GM19043 (cell line): ENCODE data around the gene POP7.

Experiments
- ATAC-seq: cut with Tn5 transposase; IDR thresholded peaks from one replicate; pipeline ENCODE4 v1.9.1; 2021; ENCODE audit warnings: low read depth; ENCODE audit not compliant: unreplicated experiment

The POP7 gene

GRCh38 chr7:100678291-100678984 is 27.5 kb upstream of the POP7 start:
- ATAC-seq = no peak

DNA sequence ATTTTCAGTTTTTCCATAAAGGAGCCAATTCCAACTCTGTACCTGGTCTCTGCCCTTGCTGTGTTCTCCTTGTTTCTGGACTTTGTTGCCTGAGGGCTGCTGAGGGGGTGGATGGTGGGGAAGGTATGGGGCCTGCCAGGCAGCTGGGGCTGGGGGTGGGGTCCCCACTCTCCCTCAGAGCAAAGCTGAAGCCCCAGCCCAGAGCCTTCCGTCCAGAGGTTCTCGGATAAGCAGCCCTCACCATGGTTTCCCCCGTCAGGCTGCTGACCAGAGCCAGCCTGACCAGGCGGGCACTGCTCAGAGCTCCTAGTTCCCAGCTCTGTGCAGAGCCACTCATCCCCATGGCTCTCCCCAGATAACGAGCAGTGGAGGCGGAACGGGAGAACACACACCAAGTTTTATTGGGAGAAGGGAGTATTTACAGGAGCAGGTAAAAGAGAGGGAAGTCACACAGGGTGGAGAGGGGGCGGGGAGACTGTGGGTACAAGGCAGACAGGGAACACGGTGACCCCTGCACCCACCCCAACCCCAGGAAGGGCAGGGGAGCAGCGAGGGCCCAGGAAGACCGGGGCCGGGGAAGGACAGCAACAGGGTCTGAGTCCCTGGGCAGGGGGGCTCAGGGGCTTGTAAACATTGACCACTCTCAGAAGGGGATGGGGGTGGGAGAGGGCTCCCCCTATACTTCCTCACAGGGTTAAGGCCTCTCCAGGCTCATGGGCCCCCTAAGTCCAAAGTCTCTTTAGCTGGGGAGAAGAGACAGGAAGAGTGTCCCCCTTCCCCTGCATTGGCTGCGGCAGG is 26.6 kb upstream of the POP7 start:
- no peak for ATAC-seq

- no peak for ATAC-seq
These were observed 25.9 kb upstream of the POP7 start for GRCh38 chr7:100679927-100680575.

DNA sequence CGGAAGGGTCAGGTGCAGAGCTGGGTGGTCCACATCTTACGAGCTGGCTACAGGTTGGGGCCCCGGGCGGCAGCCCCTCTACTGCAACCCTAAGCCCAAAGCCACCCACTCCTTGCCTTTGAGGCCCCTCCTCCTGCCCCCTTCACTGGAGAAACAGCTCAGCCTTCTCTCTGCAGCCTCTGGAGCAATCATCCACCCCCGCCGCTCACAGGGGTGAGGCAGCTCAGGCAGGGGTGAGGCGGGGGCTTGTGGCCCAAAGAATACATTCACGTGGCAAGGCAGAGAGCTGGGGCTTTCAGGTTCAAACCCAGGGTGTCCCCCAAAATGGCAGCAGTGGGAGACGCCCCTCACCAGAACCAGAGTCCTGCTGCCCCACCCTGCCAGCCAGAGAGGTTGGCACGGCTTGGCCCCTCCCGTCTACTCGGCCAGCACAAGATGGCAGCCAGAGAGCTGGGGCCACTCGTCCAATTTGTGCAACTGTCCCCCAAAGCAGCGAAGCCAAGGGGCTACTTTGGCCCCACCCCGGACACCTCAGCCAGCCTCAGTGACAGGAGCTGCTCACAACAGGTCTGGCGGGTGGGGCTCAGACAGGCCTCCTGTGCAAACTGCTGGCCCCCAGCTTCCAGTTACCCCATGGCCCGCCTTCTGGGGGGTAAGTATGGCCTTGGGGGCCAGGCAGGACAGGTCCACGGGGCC is 25.2 kb upstream of the POP7 start:
- no peak for ATAC-seq

GRCh38 chr7:100681491-100682227 is 24.3 kb upstream of the POP7 start:
- no peak for ATAC-seq

DNA sequence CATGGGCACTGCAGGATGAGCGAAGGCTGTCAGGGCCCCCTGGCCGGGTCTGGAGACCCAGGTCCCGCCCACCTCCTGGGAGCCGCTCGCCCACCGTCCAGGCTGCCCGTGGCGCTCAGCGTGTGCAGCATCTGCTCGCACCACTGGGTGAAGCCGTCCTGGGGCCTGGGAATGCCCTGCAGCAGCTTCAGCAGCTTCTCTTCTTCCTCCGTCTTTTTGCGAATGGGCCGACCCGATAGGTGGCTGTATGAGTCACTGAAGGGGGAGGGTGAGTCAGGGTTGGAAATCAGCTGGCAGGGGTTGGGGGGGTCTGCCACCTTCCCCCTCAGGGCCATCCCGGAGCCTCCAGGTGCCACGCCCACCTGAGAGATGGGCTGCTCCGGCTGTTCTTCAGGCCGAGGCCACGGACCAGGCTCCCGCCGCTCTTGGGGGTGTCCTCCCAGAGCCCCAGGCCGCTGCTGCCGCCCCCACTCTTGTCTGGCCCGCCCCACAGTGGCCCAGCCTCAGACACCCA is 23.6 kb upstream of the POP7 start:
- no peak for ATAC-seq

DNA sequence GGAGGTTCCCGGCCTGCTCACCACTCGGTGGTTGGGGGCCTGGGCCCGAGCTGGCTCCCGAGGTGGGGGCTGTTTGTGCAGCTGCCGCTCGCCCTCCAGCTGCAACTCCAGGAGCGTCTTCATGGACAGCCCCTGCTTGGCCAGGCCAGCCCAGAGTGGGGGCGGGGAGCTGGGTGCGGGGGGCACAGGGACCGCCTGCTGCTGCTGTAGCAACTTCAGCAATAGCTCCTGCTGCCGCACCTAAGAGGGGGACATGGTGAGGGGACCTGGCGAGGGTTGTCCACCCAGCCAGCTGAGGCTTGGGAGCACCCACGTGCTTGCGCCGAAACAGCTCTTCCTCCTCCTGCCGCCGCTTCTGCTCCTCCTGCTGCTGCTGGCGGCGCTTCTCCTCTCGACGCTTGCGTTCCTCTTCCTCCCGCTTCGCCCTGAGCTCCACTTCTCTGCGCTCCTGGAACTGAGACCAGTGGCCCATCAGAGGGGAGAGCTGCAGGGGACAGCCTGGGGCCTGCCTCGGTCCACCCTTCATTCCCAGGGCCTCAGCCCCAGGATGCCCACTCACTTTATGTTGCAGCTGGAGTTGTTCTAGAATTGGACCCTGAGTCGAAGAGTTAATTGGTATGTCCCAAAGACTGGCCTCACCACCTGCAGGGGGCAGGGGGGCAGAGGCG is 22.8 kb upstream of the POP7 start:
- no peak for ATAC-seq

DNA sequence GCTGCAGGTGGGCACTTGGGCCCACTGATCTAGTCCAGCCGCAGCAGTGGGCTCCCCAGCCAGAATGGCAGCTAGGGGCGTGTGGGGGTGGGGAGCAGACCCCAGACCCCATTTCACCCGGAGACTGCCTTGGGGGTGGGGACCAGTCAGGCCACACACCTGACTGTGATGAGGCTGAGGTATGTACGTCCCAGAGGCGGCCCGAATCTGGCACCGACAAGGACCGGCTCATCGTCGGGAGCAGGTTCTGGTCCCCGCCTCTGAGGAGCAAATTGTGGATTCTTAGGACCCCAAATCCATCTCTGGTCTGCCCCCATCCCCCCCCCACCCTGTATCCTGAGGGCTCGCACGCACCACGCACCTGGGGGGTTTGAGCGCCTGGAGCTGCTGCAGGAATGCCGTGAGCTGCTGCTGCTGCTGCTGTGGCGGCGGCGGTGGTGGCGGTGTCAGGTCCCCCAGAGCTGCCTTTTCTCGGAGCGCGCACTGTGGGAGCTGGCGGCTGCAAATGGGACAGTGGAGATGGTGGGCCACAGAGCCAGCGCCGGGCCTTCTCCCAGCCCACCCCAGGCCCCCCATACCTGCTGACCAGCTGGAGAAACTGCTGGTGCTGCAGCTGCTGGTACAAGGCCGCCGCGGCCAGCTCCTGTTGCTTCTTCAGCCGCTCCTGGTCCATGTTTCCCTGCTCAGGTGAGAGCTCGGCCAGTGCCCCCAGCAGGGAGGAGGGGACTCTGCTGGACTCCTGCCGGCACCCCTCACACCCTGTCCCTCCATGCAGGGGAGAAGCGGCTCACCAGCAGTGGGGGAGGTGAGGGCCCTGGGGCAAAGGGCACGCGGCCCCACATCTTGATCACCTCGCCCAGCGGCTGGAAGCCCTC is 22.0 kb upstream of the POP7 start:
- ATAC-seq = no peak

DNA sequence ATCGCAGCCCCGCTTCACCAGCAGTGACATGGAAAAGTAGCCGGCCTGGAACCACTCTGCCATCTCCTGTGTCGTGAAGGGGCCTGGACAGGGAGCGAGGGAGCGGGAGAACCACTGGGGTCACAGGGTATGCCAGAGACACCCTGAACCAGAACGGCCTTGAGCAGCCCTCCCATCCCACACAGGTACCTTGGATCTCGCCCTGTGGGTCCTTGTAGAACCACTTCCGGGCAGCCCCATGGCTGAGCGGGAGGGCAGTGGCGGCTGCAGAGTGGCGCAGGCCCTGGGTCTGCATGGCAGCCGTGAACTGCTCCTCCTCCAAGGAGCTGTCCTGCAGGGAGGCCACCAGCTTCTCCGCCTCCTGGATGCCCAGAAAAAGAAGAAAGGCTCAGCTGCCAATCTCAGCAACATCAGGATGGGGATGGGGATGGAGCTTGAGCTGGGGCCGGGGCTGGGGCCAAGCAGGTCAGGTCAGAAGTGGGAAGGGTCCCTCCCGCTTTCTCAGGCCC is 21.3 kb upstream of the POP7 start:
- no peak for ATAC-seq

- ATAC-seq = no peak
These were observed 20.8 kb upstream of the POP7 start for GRCh38 chr7:100685049-100685605.

DNA sequence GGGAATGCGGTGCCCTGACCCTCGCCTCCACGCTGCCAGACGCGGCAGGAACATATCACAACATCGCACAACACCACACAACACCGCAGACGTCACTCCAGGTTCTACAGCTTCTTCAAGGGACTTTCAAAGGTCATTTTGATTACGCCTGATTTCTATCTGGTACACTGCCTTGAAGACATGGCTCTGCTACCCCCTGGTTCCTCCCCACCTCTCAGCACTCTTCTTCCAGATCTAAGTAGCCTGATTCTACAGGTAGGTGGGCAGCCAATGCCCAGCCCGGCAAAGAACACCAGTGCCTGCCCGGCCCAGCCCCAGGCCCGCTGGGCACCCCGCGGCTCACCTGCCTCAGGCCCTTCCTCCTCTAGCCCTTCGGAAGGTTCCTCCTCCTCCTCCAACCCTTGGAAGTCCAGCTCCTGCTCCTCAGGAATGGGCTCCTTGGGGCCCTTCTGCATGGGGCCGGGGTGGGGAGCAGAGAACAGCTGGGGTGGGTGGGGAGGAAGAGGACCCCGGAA is 20.2 kb upstream of the POP7 start:
- ATAC-seq = no peak

DNA sequence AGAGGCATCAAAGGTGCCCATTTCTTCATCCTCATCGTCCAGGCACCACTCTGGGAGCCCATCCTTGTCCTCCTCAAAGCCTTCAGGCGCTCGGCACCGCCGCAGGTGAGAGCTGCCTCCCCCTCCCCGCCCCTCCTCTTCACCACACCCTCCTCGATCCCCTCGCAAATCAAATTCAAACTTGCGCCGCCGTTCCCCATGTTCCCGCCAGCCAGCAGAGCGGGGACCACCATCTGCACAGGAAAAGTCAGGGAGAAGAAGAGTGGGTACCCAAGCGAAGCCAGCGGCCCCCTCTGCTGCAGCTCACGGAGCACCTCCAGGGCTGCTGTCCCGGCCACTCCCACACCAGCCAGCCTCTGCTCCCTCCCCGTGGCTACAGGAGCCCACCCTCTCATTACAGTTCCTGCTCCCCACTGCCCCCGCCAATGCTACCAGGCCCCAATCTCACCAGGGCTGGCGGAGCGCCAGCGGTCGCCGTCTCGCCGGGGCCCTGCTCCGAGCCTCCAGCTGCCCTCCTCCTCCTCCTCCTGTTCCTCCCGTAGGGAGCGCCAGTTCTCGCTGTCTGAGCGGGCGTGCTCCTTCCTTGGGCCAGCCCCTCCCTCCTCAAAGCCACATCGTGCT is 19.6 kb upstream of the POP7 start:
- ATAC-seq = no peak

- ATAC-seq = no peak
These were observed 19.1 kb upstream of the POP7 start for GRCh38 chr7:100686822-100687211.

- no peak for ATAC-seq
These were observed 18.7 kb upstream of the POP7 start for GRCh38 chr7:100687261-100687660.

GRCh38 chr7:100687751-100688300 is 18.1 kb upstream of the POP7 start:
- no peak for ATAC-seq

DNA sequence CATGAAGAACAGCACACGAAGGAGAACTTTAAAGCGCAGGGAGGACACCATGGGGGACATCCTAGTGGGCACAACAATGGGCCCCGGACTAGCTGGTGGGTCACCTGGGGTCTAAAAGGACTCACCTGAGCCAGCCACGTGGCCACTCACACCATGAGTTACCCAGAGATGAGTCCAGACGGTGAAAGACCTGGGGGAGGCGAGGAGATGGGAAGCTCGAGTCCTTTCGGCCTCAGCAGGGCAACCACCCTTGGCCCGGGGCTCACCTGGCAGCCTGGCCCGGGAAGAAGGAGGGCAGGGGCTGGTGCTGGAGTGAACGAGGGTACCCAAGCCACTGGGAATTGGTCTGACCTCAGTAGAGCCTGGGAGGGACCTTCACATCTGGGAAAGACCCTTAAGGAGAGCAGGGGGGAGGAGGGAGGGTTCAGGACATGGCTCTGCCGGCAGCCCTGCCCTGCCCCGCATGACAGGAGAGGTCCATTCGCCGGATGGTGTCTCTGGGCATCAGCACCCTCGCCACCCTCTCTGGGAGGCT is 17.5 kb upstream of the POP7 start:
- ATAC-seq = no peak
